ENCODE results near the gene COL6A5. TPM values are rescaled to one million over a fixed set of nuclear protein-coding genes. Genes with fewer than 3 reads are reported as not detected.

The COL6A5 gene
- total and polyA plus RNA-seq, 10 of the 15 experiments (the other 5 are each of a cell fraction or from before 2014, with no cell fraction given): 0.04 to 0.11 TPM; not detected in 8

DNA sequence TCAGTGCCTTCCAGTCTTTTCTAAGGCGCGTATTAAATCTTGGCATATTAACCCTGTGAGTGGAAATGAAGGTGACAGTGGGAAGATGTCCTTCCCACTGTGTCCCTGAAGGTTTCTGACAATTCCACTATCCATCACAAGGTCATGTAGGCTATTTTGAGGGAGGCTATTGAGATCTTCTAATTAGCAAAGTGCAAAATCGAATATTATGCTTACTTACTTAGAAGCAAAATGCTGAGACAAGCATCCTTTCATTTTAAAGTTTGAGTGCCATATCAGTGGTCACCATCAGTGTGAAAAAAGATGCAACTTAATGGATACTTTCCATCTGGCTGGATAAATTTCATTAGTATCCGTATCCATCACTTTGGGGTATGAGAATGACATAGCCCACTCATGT lies 77.6 kb downstream of the COL6A5 start:
- WGBS (ENCODE audit: insufficient coverage, insufficient replicate concordance, low lambda C conversion rate, missing lambda C conversion rate): 62% methylated on average over 4 of the region's 4 CpGs
- Histone ChIP-seq H3K4me3 (no peak overlapping the region), H3K4me1 (ENCODE audit: control insufficient read depth, insufficient read depth, low read length) (no peaks in the 10 kb centered on the region), H3K27ac (ENCODE audit: control insufficient read depth, insufficient read depth) (no peak overlapping the region), H2AFZ (ENCODE audit: control insufficient read depth, low read depth, low read length) (no peak overlapping the region), H3K27me3 (replicated peaks in 1 of 2; ENCODE audit: control insufficient read depth in 2 of 2, insufficient read depth in 2 of 2, low read length in 1 of 2) (no peaks in the 10 kb centered on the region; a peak in 1 of 4 replicates), H4K20me1 (ENCODE audit: control insufficient read depth, insufficient read depth) (no peaks in the 10 kb centered on the region), H3K9ac (ENCODE audit: control insufficient read depth, insufficient read depth, low read length) (no peak overlapping the region), H3K79me2 (ENCODE audit: control insufficient read depth, insufficient read depth, low read length) (no peaks in the 10 kb centered on the region), H3K4me2 (ENCODE audit: control insufficient read depth, insufficient read depth) (no peak overlapping the region), H3K9me3 (replicated peaks; ENCODE audit: control insufficient read depth, insufficient read depth, low read length) (no peaks in the 10 kb centered on the region), H3K36me3 (ENCODE audit: control insufficient read depth in 2 of 2, insufficient read depth in 2 of 2, low read length in 1 of 2) (no peaks in the 10 kb centered on the region)
- in situ Hi-C loops (cut with MboI): no loop called here
- BruUV-seq (replicated peaks): no TSS peak
- ATAC-seq (no peak), DNase-seq (ENCODE audit: low read depth, low spot score) (no peak), FAIRE-seq (no peak)
- ChIA-PET SMC1A (ENCODE audit: uncharacterized antibody, unreplicated experiment) (no interaction called here), POLR2A (no interaction called here), CTCF (no interaction called here), RAD21 (ENCODE audit: unreplicated experiment) (no interaction called here)
- intact Hi-C loops (cut with micrococcal nuclease; ENCODE audit: unreplicated experiment): no loop called here
- TF ChIP-seq CHD1 (IDR thresholded peaks at IDR 0.05; ENCODE audit: low read depth, low read length) (no peak), MYC (IDR thresholded peaks at IDR 0.05; ENCODE audit: insufficient read depth, insufficient read length, insufficient replicate concordance, low read length, severe bottlenecking) (no peak), RELA (IDR thresholded peaks at IDR 0.05; ENCODE audit: borderline replicate concordance, partially characterized antibody) (no peak), SPI1 (IDR thresholded peaks at IDR 0.05; ENCODE audit: borderline replicate concordance, insufficient read depth, low read depth, low read length) (no peak), BACH1 (IDR thresholded peaks at IDR 0.05; ENCODE audit: borderline replicate concordance) (no peak), BMI1 (IDR thresholded peaks at IDR 0.05; ENCODE audit: borderline replicate concordance) (no peak), POLR2A (IDR thresholded peaks at IDR 0.05; ENCODE audit: low read depth, low read length) (no peak), GATAD2B (conservative IDR thresholded peaks at IDR 0.05; ENCODE audit: low read depth) (no peak), SMARCA5 (IDR thresholded peaks at IDR 0.05) (no peak), NR2C1 (IDR thresholded peaks at IDR 0.05) (no peak), CHD2 (IDR thresholded peaks at IDR 0.05; ENCODE audit: borderline replicate concordance, low read depth, low read length) (no peak), TBL1XR1 (IDR thresholded peaks at IDR 0.05; ENCODE audit: low read depth, low read length) (no peak), NBN (IDR thresholded peaks at IDR 0.05) (no peak), NFYB (IDR thresholded peaks at IDR 0.05; ENCODE audit: insufficient read depth, low read depth, low read length) (no peak), ZBED1 (IDR thresholded peaks at IDR 0.05; ENCODE audit: borderline replicate concordance) (no peak)
- TF ChIP-seq, protein P1, sequence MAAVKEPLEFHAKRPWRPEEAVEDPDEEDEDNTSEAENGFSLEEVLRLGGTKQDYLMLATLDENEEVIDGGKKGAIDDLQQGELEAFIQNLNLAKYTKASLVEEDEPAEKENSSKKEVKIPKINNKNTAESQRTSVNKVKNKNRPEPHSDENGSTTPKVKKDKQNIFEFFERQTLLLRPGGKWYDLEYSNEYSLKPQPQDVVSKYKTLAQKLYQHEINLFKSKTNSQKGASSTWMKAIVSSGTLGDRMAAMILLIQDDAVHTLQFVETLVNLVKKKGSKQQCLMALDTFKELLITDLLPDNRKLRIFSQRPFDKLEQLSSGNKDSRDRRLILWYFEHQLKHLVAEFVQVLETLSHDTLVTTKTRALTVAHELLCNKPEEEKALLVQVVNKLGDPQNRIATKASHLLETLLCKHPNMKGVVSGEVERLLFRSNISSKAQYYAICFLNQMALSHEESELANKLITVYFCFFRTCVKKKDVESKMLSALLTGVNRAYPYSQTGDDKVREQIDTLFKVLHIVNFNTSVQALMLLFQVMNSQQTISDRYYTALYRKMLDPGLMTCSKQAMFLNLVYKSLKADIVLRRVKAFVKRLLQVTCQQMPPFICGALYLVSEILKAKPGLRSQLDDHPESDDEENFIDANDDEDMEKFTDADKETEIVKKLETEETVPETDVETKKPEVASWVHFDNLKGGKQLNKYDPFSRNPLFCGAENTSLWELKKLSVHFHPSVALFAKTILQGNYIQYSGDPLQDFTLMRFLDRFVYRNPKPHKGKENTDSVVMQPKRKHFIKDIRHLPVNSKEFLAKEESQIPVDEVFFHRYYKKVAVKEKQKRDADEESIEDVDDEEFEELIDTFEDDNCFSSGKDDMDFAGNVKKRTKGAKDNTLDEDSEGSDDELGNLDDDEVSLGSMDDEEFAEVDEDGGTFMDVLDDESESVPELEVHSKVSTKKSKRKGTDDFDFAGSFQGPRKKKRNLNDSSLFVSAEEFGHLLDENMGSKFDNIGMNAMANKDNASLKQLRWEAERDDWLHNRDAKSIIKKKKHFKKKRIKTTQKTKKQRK (IDR thresholded peaks at IDR 0.05; ENCODE audit: low read depth, low read length): no peak
- TF ChIP-seq, protein P2, sequence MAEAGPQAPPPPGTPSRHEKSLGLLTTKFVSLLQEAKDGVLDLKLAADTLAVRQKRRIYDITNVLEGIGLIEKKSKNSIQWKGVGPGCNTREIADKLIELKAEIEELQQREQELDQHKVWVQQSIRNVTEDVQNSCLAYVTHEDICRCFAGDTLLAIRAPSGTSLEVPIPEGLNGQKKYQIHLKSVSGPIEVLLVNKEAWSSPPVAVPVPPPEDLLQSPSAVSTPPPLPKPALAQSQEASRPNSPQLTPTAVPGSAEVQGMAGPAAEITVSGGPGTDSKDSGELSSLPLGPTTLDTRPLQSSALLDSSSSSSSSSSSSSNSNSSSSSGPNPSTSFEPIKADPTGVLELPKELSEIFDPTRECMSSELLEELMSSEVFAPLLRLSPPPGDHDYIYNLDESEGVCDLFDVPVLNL (IDR thresholded peaks at IDR 0.05; ENCODE audit: low read depth, low read length): no peak
- TF ChIP-seq, protein P3, sequence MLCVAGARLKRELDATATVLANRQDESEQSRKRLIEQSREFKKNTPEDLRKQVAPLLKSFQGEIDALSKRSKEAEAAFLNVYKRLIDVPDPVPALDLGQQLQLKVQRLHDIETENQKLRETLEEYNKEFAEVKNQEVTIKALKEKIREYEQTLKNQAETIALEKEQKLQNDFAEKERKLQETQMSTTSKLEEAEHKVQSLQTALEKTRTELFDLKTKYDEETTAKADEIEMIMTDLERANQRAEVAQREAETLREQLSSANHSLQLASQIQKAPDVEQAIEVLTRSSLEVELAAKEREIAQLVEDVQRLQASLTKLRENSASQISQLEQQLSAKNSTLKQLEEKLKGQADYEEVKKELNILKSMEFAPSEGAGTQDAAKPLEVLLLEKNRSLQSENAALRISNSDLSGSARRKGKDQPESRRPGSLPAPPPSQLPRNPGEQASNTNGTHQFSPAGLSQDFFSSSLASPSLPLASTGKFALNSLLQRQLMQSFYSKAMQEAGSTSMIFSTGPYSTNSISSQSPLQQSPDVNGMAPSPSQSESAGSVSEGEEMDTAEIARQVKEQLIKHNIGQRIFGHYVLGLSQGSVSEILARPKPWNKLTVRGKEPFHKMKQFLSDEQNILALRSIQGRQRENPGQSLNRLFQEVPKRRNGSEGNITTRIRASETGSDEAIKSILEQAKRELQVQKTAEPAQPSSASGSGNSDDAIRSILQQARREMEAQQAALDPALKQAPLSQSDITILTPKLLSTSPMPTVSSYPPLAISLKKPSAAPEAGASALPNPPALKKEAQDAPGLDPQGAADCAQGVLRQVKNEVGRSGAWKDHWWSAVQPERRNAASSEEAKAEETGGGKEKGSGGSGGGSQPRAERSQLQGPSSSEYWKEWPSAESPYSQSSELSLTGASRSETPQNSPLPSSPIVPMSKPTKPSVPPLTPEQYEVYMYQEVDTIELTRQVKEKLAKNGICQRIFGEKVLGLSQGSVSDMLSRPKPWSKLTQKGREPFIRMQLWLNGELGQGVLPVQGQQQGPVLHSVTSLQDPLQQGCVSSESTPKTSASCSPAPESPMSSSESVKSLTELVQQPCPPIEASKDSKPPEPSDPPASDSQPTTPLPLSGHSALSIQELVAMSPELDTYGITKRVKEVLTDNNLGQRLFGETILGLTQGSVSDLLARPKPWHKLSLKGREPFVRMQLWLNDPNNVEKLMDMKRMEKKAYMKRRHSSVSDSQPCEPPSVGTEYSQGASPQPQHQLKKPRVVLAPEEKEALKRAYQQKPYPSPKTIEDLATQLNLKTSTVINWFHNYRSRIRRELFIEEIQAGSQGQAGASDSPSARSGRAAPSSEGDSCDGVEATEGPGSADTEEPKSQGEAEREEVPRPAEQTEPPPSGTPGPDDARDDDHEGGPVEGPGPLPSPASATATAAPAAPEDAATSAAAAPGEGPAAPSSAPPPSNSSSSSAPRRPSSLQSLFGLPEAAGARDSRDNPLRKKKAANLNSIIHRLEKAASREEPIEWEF (IDR thresholded peaks at IDR 0.05; ENCODE audit: insufficient replicate concordance, low read depth, low read length): no peak

Measured in GM12878 (cell line).